Activated T-cell treated with anti-CD3 and anti-CD28 coated beads, Interleukin-2, amount 50 U/mL, for 4 hours (primary cell): Measurements from ENCODE around the gene PDE4D. TPM values are rescaled to one million over a fixed set of nuclear protein-coding genes. Genes with fewer than 3 reads are reported as not detected.
"Not testable (repeated sequence)": the region's sequence is repeated elsewhere in the genome, so short reads cannot be mapped to it uniquely, and the experiment has no call there.

ENCODE experiments used
- ATAC-seq, 2 donors: fragments of 200-7000 bp; cut with Tn5 transposase; one replicate each; pipeline ENCODE4 v1.10.0; 2021
- DNase-seq: peaks from one replicate; pipeline ENCODE4 v3.0.0-alpha.2; 2020
- H3K27me3 Mint-ChIP-seq: one replicate; pipeline ENCODE4 v1.8.0; 2021; ENCODE audit warnings: low read depth, mixed read lengths
- H3K36me3 Mint-ChIP-seq: one replicate; pipeline ENCODE4 v1.8.0; 2022; ENCODE audit warnings: mixed read lengths; ENCODE audit not compliant: insufficient read depth
- H3K4me1 Mint-ChIP-seq: one replicate; pipeline ENCODE4 v1.8.0; 2021; ENCODE audit warnings: low read depth, mixed read lengths
- H3K4me3 Mint-ChIP-seq: one replicate; pipeline ENCODE4 v1.8.0; 2021; ENCODE audit warnings: mild to moderate bottlenecking, moderate library complexity, mixed read lengths
- H3K9me3 Mint-ChIP-seq: one replicate; pipeline ENCODE4 v1.8.0; 2021; ENCODE audit warnings: mixed read lengths
- total RNA-seq, 3 donors: library from RNA; stranded (reverse); gene quantifications; one replicate each; pipeline ENCODE4 v1.2.1, GENCODE V29; 2021

PDE4D gene
- total RNA-seq, 3 donors from 2014 or later = 13.9 to 17.1 (median 16.7) TPM

DNA sequence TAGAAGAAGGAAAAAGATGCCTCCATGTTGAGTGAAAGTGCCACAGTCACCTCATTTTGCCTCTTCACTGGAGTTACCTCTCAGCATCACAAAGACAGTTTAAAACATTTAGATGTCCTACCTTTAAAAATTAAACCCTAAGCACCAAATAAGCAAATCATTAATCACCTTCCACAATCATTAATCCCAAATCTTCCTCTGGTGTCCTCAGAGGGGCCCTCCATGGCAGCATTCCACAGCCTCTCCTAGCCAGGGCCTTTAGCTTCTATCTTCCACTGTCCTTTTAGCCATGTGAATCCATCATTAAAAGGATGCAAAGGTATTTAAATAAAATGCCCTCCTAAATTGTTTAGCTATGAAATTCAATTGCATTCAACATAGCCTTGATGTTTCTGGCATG, 310.8 kb downstream of the PDE4D start:
- Mint-ChIP-seq H3K27me3 (peaks cover 1% of the 10 kb centered on the region), H3K9me3 (no peaks in the 10 kb centered on the region), H3K4me1 (no peaks in the 10 kb centered on the region), H3K36me3 (peaks cover 1% of the 10 kb centered on the region), H3K4me3 (no peak overlapping the region)
- ATAC-seq = no peak
- no peak for DNase-seq

DNA sequence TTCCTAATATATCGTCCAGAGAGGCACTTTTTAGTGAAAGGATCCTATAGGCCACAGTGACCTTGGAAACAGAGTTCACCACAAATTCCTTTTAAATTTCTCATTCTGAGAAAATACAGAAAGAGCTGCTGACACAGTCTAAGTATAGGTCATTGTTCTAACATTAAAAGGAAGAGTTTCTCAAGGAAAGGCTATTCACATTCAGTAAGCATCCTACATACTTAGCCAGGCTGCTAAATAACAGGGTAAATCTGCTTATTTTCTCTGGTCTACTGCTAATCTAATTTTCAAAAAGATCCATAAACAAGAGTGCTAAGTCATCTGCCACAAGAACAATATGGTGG, 313.7 kb downstream of the PDE4D start:
- H3K36me3 Mint-ChIP-seq = no peaks in the 10 kb centered on the region
- ATAC-seq (no peak), DNase-seq (no peak)
- no peaks in the 10 kb centered on the region for H3K9me3 Mint-ChIP-seq
- H3K4me1 Mint-ChIP-seq = no peaks in the 10 kb centered on the region
- no peaks in the 10 kb centered on the region for H3K27me3 Mint-ChIP-seq
- H3K4me3 Mint-ChIP-seq = no peak overlapping the region

DNA sequence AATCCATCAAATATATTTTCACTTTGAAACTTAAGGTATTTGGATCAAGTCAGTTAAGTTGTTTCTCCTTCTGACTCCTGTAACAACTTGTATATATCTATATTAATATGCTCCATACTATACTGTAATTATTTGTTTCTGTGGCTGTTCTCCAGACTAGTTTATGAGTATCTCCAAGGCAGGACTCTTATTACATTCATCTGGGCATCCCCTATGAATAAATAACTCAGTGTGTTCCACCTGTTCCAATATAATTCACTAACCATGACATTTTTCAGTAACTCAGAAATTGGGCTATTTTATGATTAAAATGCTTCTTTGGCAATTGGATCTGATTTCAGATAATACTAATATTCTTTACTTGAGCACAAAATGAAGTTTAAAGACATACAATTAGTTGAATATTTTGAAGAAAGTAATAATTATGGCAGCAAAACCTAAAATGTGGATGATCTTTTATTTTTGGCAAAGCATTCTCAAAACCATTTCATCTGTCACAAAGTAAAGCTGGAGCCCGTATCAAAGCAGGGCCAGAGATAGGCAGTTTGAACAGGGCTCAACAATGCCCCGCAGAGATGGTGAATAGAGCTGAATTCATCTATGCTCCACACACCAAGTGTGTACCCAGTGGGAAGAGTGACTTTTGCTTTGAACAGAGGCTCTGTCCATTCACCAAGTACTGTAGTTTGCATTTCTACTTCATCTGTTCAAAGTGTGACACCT, 314.3 kb downstream of the PDE4D start:
- Mint-ChIP-seq H3K27me3 (no peaks in the 10 kb centered on the region), H3K4me3 (no peak overlapping the region), H3K9me3 (no peaks in the 10 kb centered on the region), H3K36me3 (no peaks in the 10 kb centered on the region), H3K4me1 (no peaks in the 10 kb centered on the region)
- ATAC-seq (no peak), DNase-seq (no peak)

DNA sequence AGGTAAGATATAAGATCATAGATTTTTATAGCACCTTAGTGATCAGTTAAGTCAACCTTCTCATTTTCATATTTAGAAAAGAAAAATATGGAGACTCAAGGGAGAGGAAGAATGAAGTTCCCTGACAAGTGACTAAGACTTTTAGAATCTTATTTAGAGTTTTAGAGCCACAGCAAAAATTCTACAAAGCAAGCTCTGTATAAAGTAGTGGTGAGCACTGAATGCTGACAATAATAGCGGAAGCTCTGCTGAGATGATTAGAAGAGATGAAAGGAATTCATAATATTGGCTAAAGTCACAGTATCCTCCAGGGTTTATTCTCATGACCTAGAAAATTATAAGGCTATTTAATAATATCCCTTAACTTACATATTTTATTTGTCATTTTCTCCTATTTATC, 316.0 kb downstream of the PDE4D start:
- ATAC-seq (no peak), DNase-seq (no peak)
- Mint-ChIP-seq H3K9me3 (no peaks in the 10 kb centered on the region), H3K4me1 (no peaks in the 10 kb centered on the region), H3K27me3 (no peaks in the 10 kb centered on the region), H3K36me3 (no peaks in the 10 kb centered on the region), H3K4me3 (no peak overlapping the region)

DNA sequence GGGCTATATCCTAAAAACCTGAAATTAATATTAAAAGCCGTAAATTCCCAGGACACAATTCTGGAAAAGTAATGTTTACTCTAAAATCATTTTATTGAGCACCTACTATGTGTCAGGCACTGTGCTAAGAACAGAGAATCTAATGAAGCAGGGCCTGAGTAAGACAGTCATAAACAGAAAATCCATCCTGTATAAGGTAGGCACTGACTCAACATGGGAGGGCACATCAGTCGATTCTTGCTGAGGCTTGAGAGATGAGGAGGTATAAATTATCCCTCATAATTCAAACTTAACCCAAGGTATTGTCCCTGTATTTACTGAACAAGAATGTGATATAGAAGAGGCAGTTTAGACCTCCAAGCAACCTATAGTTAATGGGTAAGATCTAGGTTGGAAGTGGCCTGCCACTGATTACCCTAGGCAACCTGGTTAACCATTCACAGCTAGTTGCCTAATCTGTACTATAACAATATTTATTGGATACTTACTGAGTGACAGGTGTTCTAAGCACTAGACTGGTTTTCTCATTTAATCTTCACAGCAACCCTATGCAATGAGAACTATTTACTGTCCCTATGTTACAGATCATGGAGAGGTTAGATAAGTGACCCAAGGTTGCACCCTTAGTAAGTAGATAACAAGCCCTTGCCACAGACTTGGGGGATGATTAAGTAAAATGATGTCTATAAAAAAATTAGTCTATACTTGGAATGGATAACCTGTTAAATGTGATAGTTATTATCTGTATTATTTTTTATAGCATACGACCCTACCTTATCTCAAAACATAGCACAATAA, 317.7 kb downstream of the PDE4D start:
- H3K9me3 Mint-ChIP-seq = no peaks in the 10 kb centered on the region
- no peaks in the 10 kb centered on the region for H3K4me1 Mint-ChIP-seq
- no peaks in the 10 kb centered on the region for H3K27me3 Mint-ChIP-seq
- no peak overlapping the region for H3K4me3 Mint-ChIP-seq
- no peak for DNase-seq
- ATAC-seq = no peak
- H3K36me3 Mint-ChIP-seq = no peaks in the 10 kb centered on the region

DNA sequence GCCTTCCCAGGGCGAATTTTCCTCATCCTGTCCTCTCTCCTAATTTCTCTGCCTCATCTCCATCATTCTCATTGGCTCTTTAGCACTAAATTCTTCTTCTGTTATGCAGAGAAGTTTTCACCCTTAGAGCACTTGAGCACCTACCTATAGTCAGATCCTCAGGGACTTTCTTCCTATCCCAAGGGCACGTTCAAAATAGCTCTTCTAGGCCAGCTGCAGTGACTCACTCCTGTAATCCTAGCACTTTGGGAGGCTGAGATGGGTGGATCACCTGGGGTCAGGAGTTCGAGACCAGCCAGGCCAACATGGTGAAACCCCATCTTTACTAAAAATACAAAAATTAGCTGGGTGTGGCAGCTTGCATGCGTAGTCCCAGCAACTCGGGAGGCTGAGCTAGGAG, 320.0 kb downstream of the PDE4D start:
- H3K9me3 Mint-ChIP-seq, H3K4me3 Mint-ChIP-seq, H3K27me3 Mint-ChIP-seq, H3K36me3 Mint-ChIP-seq, DNase-seq, ATAC-seq, H3K4me1 Mint-ChIP-seq: not testable (repeated sequence)

DNA sequence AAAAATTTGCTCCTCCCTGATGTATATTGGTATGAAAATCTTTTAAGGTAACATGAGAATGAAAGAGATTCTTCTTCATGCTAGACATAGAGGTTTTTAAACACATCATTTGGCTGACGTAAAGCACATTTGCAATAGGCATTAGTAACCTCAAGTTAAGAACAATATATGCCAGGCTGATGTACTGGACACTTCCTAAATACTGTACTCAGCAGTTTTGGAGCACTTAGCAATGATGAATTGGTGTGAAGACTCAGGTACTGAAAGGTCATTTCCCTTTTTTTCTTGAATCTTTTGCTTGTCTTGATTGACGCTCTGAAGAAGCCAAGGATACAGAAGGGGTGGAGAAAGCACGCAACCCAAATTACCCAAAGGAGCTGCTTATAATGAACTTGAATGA, 322.5 kb downstream of the PDE4D start:
- H3K36me3 Mint-ChIP-seq = no peaks in the 10 kb centered on the region
- no peaks in the 10 kb centered on the region for H3K9me3 Mint-ChIP-seq
- H3K27me3 Mint-ChIP-seq = no peaks in the 10 kb centered on the region
- ATAC-seq = no peak
- H3K4me3 Mint-ChIP-seq = no peak overlapping the region
- H3K4me1 Mint-ChIP-seq = no peaks in the 10 kb centered on the region
- DNase-seq = no peak

DNA sequence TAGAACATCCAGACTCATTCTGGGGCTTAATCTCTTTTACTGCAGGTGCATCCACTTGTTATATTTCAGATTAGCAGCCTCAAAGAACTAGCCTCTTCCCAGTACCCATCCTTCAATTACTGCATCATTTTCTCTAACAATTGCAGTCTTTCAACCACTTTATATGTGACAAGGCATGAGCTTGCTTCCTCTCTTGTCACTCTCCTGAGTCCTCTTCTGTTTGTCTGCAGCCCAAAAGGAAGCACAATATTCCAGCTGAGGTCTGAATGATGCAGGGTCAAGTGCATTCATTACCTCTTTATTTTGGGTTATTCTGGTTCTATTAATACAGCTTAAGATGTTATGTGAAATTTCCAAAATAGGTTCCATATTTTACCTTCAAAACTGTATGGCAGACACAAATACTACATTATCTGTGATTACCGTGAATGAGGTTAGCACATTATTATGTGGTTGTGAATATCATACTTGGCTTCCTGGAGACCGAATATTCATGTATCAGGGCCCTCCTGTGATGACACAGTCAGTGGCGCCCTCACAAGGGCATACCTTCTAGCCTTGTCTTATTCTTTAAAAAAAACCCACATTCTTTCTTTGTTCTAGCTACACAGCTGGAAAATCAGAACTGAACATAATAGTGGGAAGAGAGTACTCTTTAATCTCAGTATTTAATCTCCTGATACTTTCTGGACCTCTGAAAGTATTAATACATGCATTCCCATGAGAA, 323.8 kb downstream of the PDE4D start:
- no peak for ATAC-seq
- H3K9me3 Mint-ChIP-seq = no peaks in the 10 kb centered on the region
- DNase-seq = no peak
- no peaks in the 10 kb centered on the region for H3K36me3 Mint-ChIP-seq
- no peak overlapping the region for H3K4me3 Mint-ChIP-seq
- no peaks in the 10 kb centered on the region for H3K4me1 Mint-ChIP-seq
- no peaks in the 10 kb centered on the region for H3K27me3 Mint-ChIP-seq

DNA sequence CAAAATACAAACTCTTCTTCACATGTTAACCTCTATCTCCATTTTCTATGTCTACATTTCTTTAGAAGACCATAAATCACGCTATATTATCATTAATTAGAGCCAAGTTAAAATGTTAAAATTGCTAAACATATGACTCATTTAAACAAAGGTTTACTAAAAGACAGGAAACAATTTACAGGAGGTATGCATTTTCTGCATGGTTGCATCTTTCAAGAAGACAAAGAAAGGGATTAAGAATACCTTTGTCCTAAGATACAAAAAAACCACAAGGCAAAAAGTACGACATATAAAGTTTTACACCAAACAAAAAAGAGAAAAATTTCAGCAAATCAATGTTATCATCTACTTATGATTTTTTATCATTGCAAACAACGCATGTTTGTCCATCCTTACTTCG, 324.4 kb downstream of the PDE4D start:
- no peak overlapping the region for H3K4me3 Mint-ChIP-seq
- no peaks in the 10 kb centered on the region for H3K27me3 Mint-ChIP-seq
- no peaks in the 10 kb centered on the region for H3K4me1 Mint-ChIP-seq
- H3K36me3 Mint-ChIP-seq = no peaks in the 10 kb centered on the region
- ATAC-seq (no peak), DNase-seq (no peak)
- H3K9me3 Mint-ChIP-seq = no peaks in the 10 kb centered on the region

DNA sequence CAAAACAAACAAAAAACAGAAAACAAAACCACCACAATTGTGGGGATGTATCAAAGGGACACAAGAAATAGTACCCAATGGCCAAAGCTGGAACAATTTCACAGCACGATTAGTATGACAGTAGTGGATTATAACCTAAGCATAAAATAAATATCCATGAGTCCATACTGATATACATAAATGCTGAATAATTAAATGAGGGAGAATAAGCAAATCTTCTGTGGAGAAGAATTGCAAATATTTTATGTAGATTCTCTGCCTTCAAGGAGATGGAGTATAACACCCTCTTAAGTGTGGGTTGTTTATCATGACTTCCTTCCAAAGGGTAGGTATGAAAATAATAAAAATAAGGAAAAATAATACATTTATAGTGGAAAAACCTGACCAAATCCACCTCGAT, 325.4 kb downstream of the PDE4D start:
- H3K9me3 Mint-ChIP-seq = no peaks in the 10 kb centered on the region
- ATAC-seq = no peak
- no peak for DNase-seq
- H3K36me3 Mint-ChIP-seq = no peaks in the 10 kb centered on the region
- H3K4me3 Mint-ChIP-seq = no peak overlapping the region
- H3K27me3 Mint-ChIP-seq = no peaks in the 10 kb centered on the region
- peaks cover 4% of the 10 kb centered on the region for H3K4me1 Mint-ChIP-seq

DNA sequence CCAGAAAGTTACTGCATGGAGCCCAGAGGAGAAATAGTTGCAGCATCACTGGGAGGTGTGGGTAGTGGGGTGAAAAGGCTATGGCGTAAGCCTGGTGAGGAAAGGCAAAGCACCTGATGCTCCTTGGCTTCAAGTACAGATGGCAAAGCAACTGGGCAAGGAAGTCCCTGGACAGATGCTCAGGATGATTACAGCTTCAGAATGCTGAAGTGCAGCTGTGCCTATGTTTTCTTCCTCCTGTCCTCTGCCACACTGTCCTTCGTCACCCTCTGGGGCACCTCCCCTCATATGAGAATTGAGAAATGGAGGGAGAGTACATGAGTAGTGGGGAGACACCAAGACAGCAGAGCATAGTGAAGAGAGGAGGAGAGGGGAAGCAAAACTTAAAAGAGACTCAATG, 328.0 kb downstream of the PDE4D start:
- DNase-seq (no peak), ATAC-seq (no peak)
- peaks cover 14% of the 10 kb centered on the region for H3K4me1 Mint-ChIP-seq
- H3K27me3 Mint-ChIP-seq = no peaks in the 10 kb centered on the region
- H3K4me3 Mint-ChIP-seq = no peak overlapping the region
- H3K36me3 Mint-ChIP-seq = no peaks in the 10 kb centered on the region
- no peaks in the 10 kb centered on the region for H3K9me3 Mint-ChIP-seq

DNA sequence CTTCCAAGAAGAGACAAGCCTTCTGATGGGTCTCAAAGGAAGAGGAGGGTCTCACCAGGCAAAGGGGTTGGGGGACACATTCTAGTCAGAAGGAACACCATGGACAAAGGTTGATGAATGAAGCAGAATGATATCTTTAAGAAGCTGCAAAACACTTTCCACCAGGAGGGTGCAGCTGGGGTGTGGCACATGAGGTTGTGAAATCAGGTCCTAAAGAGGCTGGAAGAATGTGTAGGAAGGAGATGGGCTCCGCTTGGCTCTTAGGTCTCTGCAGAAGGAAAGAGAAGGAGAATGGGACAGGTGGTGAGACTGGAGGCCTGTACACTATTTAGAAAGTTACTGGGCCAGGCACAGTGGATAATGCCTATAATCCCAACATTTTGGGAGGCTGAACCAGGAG, 328.6 kb downstream of the PDE4D start:
- Mint-ChIP-seq H3K36me3 (no peaks in the 10 kb centered on the region), H3K27me3 (no peaks in the 10 kb centered on the region), H3K4me3 (no peak overlapping the region), H3K9me3 (no peaks in the 10 kb centered on the region), H3K4me1 (peaks cover 14% of the 10 kb centered on the region)
- no peak for DNase-seq
- ATAC-seq = no peak

DNA sequence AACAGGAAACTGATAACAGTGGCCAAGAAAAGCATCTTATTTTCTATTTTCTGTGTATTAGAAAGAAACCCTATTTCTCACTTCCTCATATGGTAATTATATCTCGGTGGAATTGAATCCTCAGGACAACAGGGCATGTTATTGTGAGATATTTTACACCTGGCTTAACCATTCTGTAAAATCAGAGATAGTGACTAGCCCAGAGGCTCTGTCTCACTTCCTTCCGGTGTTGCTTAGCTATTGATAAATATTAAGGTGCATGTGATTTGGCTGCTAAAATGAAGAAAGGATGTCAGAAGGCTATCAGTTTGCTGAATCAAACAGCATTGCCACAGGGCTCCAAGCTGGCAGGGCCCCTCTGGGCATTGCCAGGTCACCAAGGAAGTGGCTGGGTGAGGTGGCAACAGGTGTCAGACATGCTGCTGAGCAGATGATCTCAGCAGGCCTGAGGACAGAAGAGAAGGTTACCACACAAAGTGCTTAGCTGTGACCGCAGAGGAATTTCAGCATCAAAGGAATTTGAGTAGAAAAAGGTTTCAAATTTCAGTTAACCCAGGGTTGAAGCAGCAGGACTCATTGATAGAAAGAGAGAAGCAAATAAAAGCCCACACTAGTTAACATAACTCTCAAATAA, 330.7 kb downstream of the PDE4D start:
- Mint-ChIP-seq H3K4me1 (peaks cover 14% of the 10 kb centered on the region), H3K27me3 (no peaks in the 10 kb centered on the region), H3K9me3 (no peaks in the 10 kb centered on the region), H3K4me3 (no peak overlapping the region), H3K36me3 (no peaks in the 10 kb centered on the region)
- peak; percentile 4 for DNase-seq
- peak in 1 of 2 donors; percentile 37 for ATAC-seq

DNA sequence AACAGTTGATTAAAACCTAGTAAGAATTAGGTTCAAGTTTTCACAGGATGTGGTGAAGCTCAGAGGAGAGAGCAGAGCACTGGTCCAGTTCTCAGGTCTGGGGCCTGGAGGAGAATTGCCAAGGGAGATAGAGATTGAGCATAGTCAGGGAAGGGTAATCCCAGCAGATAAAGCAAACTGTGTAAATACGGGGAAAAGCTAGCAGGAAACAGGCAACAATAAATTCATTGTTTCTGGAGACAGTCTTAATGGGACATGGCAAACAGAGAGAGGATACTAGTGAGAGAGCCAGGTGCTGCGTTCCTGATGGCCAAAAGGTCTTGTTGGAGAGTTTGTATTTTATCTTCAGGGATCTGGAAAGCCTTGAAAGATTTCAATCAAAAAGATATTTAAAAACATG, 333.0 kb downstream of the PDE4D start:
- H3K4me1 Mint-ChIP-seq = peaks cover 14% of the 10 kb centered on the region
- H3K36me3 Mint-ChIP-seq = no peaks in the 10 kb centered on the region
- no peak overlapping the region for H3K4me3 Mint-ChIP-seq
- DNase-seq (no peak), ATAC-seq (no peak)
- no peaks in the 10 kb centered on the region for H3K27me3 Mint-ChIP-seq
- H3K9me3 Mint-ChIP-seq = no peaks in the 10 kb centered on the region
